AG04449 (cell line): Measurements from ENCODE around the gene CUEDC1.

Experiments used
- CTCF ChIA-PET: fragments of 350-600 bp; formaldehyde crosslinking; extraction: SDS; loops from one replicate; lab custom pipeline; 2021; ENCODE audit warnings: antibody characterized with exemption; lab: Yijun Ruan, JAX
- POLR2A ChIA-PET: fragments of 400-600, 350-600 bp; formaldehyde crosslinking; extraction: SDS; loops from one replicate; lab custom pipeline; 2020; ENCODE audit warnings: antibody characterized with exemption, inconsistent platforms; lab: Yijun Ruan, JAX
- DNase-seq: peaks from one replicate; pipeline ENCODE4 v3.0.0-alpha.2; 2010; ENCODE audit warnings: low read depth, low spot score
- H3K4me3 ChIP-seq: 2 replicates; pipeline ENCODE4 v1.5.1; 2011; ENCODE audit warnings: low read depth, mild to moderate bottlenecking, control low read depth, low read length
- CTCF ChIP-seq: IDR thresholded peaks from one replicate; pipeline ENCODE4 v1.5.1; 2011; ENCODE audit warnings: mild to moderate bottlenecking, moderate library complexity, low read length, control low read depth, inconsistent platforms; ENCODE audit not compliant: insufficient read depth; ENCODE audit errors: missing control alignments

Gene CUEDC1

DNA sequence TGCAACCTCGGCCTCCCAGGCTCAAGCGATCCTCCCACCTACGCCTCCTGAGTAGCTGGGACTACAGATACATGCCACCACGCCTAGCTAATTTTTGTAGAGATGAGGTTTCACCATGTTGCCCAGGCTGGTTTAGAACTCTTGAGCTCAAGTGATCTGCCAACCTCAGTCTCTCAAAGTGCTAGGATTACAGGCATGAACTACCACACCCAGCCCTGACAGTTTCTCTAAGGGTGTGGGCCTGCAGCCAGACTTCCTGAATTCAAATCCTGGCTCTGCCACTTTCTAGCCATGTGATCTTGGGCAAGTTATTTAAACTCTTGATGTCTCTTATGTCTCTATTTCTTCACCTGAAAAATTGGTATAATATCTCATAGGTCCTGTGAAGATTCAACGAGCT lies 5.6 kb downstream of the CUEDC1 start:
- H3K4me3 ChIP-seq, result no peak overlapping the region
- no peak for DNase-seq
- POLR2A ChIA-PET, result interaction anchor here (0.6 to 3.7 kb wide), 10 partner anchors 11 to 83 kb away, joined by 3 to 24 read pairs (median 8); no protein-coding TSS in a partner anchor
- no peak for TF ChIP-seq CTCF
- CTCF ChIA-PET, result interaction anchor here (0.6 to 7.8 kb wide), 6 partner anchors 17 to 90 kb away, joined by 3 to 75 read pairs (median 14); no protein-coding TSS in a partner anchor

DNA sequence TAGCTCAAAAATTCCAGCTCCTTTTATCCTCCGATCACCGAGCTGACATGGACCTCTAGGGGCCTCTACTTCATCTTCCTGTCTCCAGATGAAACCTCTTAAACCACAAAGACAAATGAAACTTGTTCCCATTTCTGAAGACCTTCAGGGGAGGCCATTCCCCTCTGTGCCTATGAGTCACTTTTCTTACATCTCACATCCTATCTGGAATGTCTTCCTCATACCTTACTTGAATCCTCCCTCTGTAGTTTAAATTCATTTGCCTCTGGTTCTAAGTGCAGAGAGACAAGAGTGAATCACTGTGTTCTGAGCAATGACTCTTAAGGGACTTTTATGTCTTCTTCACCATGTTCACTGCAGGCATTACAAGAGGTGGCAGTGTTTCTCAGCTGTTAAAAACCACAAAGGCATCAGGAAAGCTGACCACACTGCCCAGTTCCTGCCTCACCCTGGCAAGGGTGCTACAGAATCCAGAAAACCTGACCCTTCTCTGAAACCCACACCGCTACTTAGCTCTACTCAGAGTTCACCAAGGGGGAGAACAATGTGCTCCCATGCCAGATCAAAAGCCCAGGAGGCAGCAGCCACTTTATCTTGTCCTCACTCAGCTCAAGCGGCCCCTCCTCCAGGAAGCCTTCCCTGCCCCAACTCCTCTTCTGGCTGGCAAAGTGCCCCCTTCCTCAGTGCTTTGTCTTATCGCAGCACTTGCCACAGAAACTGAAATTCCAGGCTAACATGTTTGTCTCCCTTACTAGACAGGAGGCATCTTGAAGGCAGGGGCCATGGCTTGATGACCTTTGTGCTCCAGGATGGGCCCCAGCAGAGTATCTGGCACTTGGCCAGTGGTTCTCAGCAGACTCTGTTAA lies 6.4 kb downstream of the CUEDC1 start:
- ChIA-PET CTCF (interaction anchor here (0.7 to 6.4 kb wide), 11 partner anchors 10 to 89 kb away, joined by 3 to 47 read pairs (median 4); no protein-coding TSS in a partner anchor), POLR2A (interaction anchor here (0.5 to 3.7 kb wide), 15 partner anchors 12 to 96 kb away, joined by 3 to 24 read pairs (median 4); partner anchors contain the start of gene VEZF1)
- peak; percentile 98 for DNase-seq
- no peak for TF ChIP-seq CTCF
- H3K4me3 ChIP-seq, result peak overlapping the region; percentile 16

- no peak overlapping the region; the same call in 1 of the 2 replicates for H3K4me3 ChIP-seq
- ChIA-PET CTCF (interaction anchor here (0.7 to 6.4 kb wide), 12 partner anchors 7 to 89 kb away, joined by 3 to 47 read pairs (median 5); partner anchors contain the start of gene CUEDC1), POLR2A (interaction anchor here (0.9 to 3.7 kb wide), 10 partner anchors 13 to 87 kb away, joined by 3 to 24 read pairs (median 6); partner anchors contain the start of gene VEZF1)
- DNase-seq, result no peak
- TF ChIP-seq CTCF, result no peak
These were observed 7.0 kb downstream of the CUEDC1 start for GRCh38 chr17:57948169-57948554.

GRCh38 chr17:57947369-57947768 lies 7.8 kb downstream of the CUEDC1 start:
- H3K4me3 ChIP-seq, result no peak overlapping the region
- TF ChIP-seq CTCF, result no peak
- POLR2A ChIA-PET, result interaction anchor here (1.4 to 3.7 kb wide), 6 partner anchors 12 to 73 kb away, joined by 5 to 24 read pairs (median 10); no protein-coding TSS in a partner anchor
- no peak for DNase-seq
- CTCF ChIA-PET, result interaction anchor here (1.0 to 6.4 kb wide), 12 partner anchors 8 to 92 kb away, joined by 3 to 47 read pairs (median 6); partner anchors contain the start of gene CUEDC1

GRCh38 chr17:57946798-57947358 lies 8.3 kb downstream of the CUEDC1 start:
- ChIA-PET CTCF (interaction anchor here (1.0 to 6.4 kb wide), 11 partner anchors 9 to 92 kb away, joined by 3 to 47 read pairs (median 6); partner anchors contain the start of gene CUEDC1), POLR2A (interaction anchor here (0.7 to 3.7 kb wide), 5 partner anchors 12 to 87 kb away, joined by 3 to 24 read pairs (median 6); no protein-coding TSS in a partner anchor)
- H3K4me3 ChIP-seq, result peak overlapping the region; percentile 51
- DNase-seq, result no peak
- no peak for TF ChIP-seq CTCF
